Thyroid gland (tissue), 4 donors: ENCODE measurements around the gene KLRC3.

Experiments used
- POLR2A ChIP-seq, 2 donors: fragments of 450-650 bp; IDR thresholded peaks; one replicate each; pipeline ENCODE4 v1.6.1; 2017; ENCODE audit warnings: antibody characterized with exemption in 2 of 2, mild to moderate bottlenecking in 2 of 2, moderate library complexity in 1 of 2
- TF ChIP-seq, protein P1 (sequence below), 6 experiments: fragments of 200-600 bp in 3 of 6; fragments of 450-650 bp in 3 of 6; sonication (generic) in 3 of 6; IDR thresholded peaks; one replicate each; pipeline ENCODE4 v1.5.1; 2016 to 2019; ENCODE audit warnings: antibody characterized with exemption in 6 of 6, mild to moderate bottlenecking in 2 of 6, inconsistent platforms in 1 of 6, moderate library complexity in 1 of 6

DNA sequence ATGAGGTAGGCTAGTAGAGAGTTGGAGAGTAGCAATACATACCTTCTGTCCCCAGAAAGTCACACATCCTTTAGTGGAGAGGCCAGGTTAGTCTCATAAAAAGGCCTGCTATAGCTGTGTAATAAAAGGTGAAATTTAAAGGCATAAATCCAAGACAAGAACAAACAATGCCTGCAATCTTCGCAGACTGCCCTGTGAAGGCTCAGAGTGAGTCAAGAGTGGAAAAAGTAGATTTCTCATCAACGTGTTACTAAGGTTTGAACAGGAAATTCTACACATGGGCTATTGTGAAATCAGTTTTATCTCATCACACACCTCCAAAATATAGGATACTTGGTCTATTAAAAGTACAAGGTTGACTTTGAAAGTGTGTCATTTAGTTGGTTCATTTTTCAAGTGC is 32.8 kb upstream of the KLRC3 start, which contains the start of gene KLRC1:
- no peak for TF ChIP-seq POLR2A (IDR thresholded peaks at IDR 0.05)
- TF ChIP-seq, protein P1, sequence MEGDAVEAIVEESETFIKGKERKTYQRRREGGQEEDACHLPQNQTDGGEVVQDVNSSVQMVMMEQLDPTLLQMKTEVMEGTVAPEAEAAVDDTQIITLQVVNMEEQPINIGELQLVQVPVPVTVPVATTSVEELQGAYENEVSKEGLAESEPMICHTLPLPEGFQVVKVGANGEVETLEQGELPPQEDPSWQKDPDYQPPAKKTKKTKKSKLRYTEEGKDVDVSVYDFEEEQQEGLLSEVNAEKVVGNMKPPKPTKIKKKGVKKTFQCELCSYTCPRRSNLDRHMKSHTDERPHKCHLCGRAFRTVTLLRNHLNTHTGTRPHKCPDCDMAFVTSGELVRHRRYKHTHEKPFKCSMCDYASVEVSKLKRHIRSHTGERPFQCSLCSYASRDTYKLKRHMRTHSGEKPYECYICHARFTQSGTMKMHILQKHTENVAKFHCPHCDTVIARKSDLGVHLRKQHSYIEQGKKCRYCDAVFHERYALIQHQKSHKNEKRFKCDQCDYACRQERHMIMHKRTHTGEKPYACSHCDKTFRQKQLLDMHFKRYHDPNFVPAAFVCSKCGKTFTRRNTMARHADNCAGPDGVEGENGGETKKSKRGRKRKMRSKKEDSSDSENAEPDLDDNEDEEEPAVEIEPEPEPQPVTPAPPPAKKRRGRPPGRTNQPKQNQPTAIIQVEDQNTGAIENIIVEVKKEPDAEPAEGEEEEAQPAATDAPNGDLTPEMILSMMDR (IDR thresholded peaks at IDR 0.05), result no peak
